Measurements from ENCODE around the gene MPC1.
"Not testable (repeated sequence)": the region's sequence is repeated elsewhere in the genome, so short reads cannot be mapped to it uniquely, and the experiment has no call there.

Gene MPC1

GRCh38 chr6:166386111-166386510 is 3.4 kb upstream of the MPC1 start:
- CTCF ChIA-PET, result interaction anchor here (1.4 to 10.5 kb wide), 2 partner anchors 13 to 151 kb away, joined by 3 to 76 read pairs; no protein-coding TSS in a partner anchor
- POLR2A ChIA-PET, result no interaction called here
- no peak for DNase-seq (ENCODE audit: extremely low spot score)
- no peak for TF ChIP-seq CTCF (IDR thresholded peaks at IDR 0.05; ENCODE audit: control extremely low read depth, extremely low read depth, low read depth, missing control alignments)

- CTCF ChIA-PET, result interaction anchor here (1.2 to 10.5 kb wide), 5 partner anchors 10 to 71 kb away, joined by 3 to 76 read pairs (median 4); no protein-coding TSS in a partner anchor
- POLR2A ChIA-PET; DNase-seq (ENCODE audit: extremely low spot score): not testable (repeated sequence)
These were observed 1.1 kb upstream of the MPC1 start for GRCh38 chr6:166383802-166384363.

- DNase-seq (ENCODE audit: extremely low spot score), result no peak
These were observed 224 bp downstream of the MPC1 start for GRCh38 chr6:166382500-166382932.

GRCh38 chr6:166381733-166382499 is 824 bp downstream of the MPC1 start:
- peak; percentile 74 for DNase-seq (ENCODE audit: extremely low spot score)
- POLR2A ChIA-PET, result interaction anchor here (1.1 kb wide), 1 partner anchor 96 kb away, joined by 10 read pairs; no protein-coding TSS in a partner anchor
- CTCF ChIA-PET, result interaction anchor here (0.7 to 3.7 kb wide), 40 partner anchors 9 to 225 kb away, joined by 3 to 33 read pairs (median 5); partner anchors contain the start of gene PRR18

More at GRCh38 chr6:166382500-166382932, 224 bp downstream of the MPC1 start:
- POLR2A ChIA-PET, result no interaction called here
- TF ChIP-seq CTCF (IDR thresholded peaks at IDR 0.05; ENCODE audit: control extremely low read depth, extremely low read depth, low read depth, missing control alignments), result no peak
- CTCF ChIA-PET, result no interaction called here

DNA sequence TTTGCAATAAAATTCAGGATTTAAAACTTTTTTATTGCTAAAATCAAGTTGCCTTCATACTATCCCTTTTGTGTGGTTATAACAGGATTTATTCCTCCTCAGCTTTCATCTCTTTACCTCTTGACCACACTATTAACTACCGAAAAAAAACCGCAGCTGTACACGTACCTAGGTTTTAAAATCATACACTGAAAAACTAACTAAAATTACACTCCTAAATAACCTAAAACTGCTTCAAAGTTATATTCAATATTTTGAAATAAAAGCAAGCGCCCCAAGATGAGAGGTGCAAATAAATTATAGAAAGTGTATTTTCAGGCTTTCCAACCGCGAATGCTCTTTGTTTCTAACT is 1.4 kb downstream of the MPC1 start:
- ChIA-PET CTCF (interaction anchor here (0.7 to 3.7 kb wide), 40 partner anchors 8 to 224 kb away, joined by 3 to 33 read pairs (median 5); partner anchors contain the start of gene PRR18), POLR2A (interaction anchor here (0.6 to 1.1 kb wide), 2 partner anchors 95 to 104 kb away, joined by 6 to 10 read pairs; no protein-coding TSS in a partner anchor)
- no peak for TF ChIP-seq CTCF (IDR thresholded peaks at IDR 0.05; ENCODE audit: control extremely low read depth, extremely low read depth, low read depth, missing control alignments)
- no peak for DNase-seq (ENCODE audit: extremely low spot score)

More at GRCh38 chr6:166381733-166382499, 824 bp downstream of the MPC1 start:
- TF ChIP-seq CTCF (IDR thresholded peaks at IDR 0.05; ENCODE audit: control extremely low read depth, extremely low read depth, low read depth, missing control alignments), result peak; percentile 92

GRCh38 chr6:166379800-166380199 is 2.9 kb downstream of the MPC1 start:
- no peak for TF ChIP-seq CTCF (IDR thresholded peaks at IDR 0.05; ENCODE audit: control extremely low read depth, extremely low read depth, low read depth, missing control alignments)
- POLR2A ChIA-PET, result no interaction called here
- no peak for DNase-seq (ENCODE audit: extremely low spot score)
- CTCF ChIA-PET, result interaction anchor here (1.0 to 4.1 kb wide), 12 partner anchors 13 to 103 kb away, joined by 3 to 33 read pairs (median 13); partner anchors contain the start of gene PRR18
